Ammon's horn (tissue), 1 donor: ENCODE data around the gene FAM161A.

Source experiments
- DNase-seq: peaks from one replicate; pipeline ENCODE4 v3.0.0-alpha.2; 2016; ENCODE audit warnings: low spot score

The FAM161A gene

DNA sequence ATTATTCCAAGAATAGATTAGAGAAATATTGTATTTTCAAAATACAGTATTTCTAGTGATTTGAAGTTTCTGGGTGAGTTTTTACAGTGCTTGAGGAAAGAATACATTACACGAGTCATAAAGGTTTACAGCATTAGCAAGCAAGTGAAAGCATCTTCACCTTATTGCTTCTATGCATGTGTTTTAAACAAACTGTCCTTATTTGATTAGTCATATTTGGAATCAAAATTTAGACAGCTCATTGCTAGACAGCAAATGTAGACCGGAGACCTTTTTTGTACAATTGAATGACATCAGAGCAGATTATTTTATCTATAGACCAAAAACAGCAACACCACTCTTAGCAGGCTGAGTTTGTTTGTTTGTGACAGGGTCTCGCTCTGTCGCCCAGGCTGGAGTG, 69.2 kb downstream of the FAM161A start:
- no peak for DNase-seq

DNA sequence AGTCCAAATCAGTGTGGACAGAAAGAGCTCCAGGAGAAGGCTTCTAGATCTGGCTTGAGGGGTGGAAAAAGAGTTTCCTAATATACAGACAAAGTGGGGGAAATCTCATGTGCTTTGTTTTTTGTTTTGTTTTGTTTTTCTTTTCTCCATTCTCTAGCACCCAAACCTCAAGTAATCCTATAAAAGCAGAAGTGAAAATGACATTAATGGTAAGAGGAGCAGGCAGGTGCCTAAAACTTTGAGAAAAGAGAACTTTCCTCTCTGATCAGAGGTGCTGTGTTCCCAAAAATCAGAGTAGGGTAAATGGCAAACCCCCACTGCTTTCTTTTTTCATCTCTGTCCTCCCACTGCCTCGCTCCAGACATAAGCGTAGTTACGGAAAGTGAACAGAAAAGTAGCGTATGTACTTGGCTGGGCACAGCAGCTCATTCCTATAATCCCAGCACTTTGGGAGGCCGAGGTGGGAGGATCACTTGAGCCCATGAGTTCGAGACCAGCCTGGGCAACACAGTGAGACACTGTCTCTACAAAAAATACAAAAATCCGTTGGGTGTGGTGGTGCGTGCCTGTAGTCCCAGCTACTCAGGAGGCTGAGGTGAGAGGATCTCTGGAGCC, 77.8 kb downstream of the FAM161A start:
- DNase-seq, result no peak
